ENCODE data around the gene SLC10A1.

- TF ChIP-seq CTCF (conservative IDR thresholded peaks at IDR 0.05; ENCODE audit: low read depth, low read length), result no peak
- TF ChIP-seq EZH2 (IDR thresholded peaks at IDR 0.05; ENCODE audit: borderline replicate concordance, low read depth, low read length, poor library complexity, severe bottlenecking), result no peak
These were observed 24.7 kb downstream of the SLC10A1 start for GRCh38 chr14:69772082-69773017.

All from A673 (cell line).